Measurements from ENCODE around the gene SBF2.
A peak's percentile ranks its signal among the peaks of the same experiment; 100 is the strongest.
"Not testable (repeated sequence)": the region's sequence is repeated elsewhere in the genome, so short reads cannot be mapped to it uniquely, and the experiment has no call there.

The SBF2 gene

GRCh38 chr11:9759519-9760192, 534.4 kb downstream of the SBF2 start:
- peak; percentile 99 for FAIRE-seq

- peak; percentile 44 for FAIRE-seq
These were observed 535.1 kb downstream of the SBF2 start for GRCh38 chr11:9758637-9759518.

- no peak for FAIRE-seq
These were observed 536.0 kb downstream of the SBF2 start for GRCh38 chr11:9757809-9758636.

GRCh38 chr11:9756878-9757277, 537.1 kb downstream of the SBF2 start:
- no peak for FAIRE-seq

GRCh38 chr11:9756461-9756860, 537.6 kb downstream of the SBF2 start:
- no peak for FAIRE-seq

GRCh38 chr11:9755561-9756185, 538.3 kb downstream of the SBF2 start:
- FAIRE-seq, result no peak

- FAIRE-seq, result peak; percentile 80
These were observed 540.0 kb downstream of the SBF2 start for GRCh38 chr11:9754010-9754471.

GRCh38 chr11:9753021-9753420, 541.0 kb downstream of the SBF2 start:
- FAIRE-seq, result no peak

GRCh38 chr11:9752091-9752490, 541.9 kb downstream of the SBF2 start:
- FAIRE-seq, result no peak

- FAIRE-seq, result no peak
These were observed 543.5 kb downstream of the SBF2 start for GRCh38 chr11:9750551-9750950.

- FAIRE-seq, result peak; percentile 70
These were observed 545.6 kb downstream of the SBF2 start for GRCh38 chr11:9748361-9748970.

- no peak for FAIRE-seq
These were observed 546.2 kb downstream of the SBF2 start for GRCh38 chr11:9747828-9748227.

- FAIRE-seq, result no peak
These were observed 546.8 kb downstream of the SBF2 start for GRCh38 chr11:9747229-9747628.

GRCh38 chr11:9745411-9746211, 548.4 kb downstream of the SBF2 start:
- FAIRE-seq, result no peak

- FAIRE-seq, result not testable (repeated sequence)
These were observed 550.5 kb downstream of the SBF2 start for GRCh38 chr11:9743512-9743911.

- FAIRE-seq, result no peak
These were observed 552.8 kb downstream of the SBF2 start for GRCh38 chr11:9741260-9741659.

GRCh38 chr11:9740202-9740883, 553.7 kb downstream of the SBF2 start:
- no peak for FAIRE-seq

- no peak for FAIRE-seq
These were observed 554.7 kb downstream of the SBF2 start for GRCh38 chr11:9739123-9739900.

- no peak for FAIRE-seq
These were observed 555.3 kb downstream of the SBF2 start for GRCh38 chr11:9738707-9739106.

GRCh38 chr11:9738116-9738515, 555.9 kb downstream of the SBF2 start:
- FAIRE-seq, result no peak

Data from G401.6 (cell line).